Activated CD8-positive, alpha-beta memory T cell treated with anti-CD3 and anti-CD28 coated beads, Interleukin-2, amount 10 ng/mL, durations not matched to agents 7 days and 5 days (primary cell): Measurements from ENCODE around the gene VRK1. TPM values are rescaled to one million over a fixed set of nuclear protein-coding genes. Genes with fewer than 3 reads are reported as not detected.
"Not testable (repeated sequence)": the region's sequence is repeated elsewhere in the genome, so short reads cannot be mapped to it uniquely, and the experiment has no call there.

Source experiments
- ATAC-seq: fragments of 150-1000 bp; cut with Tn5 transposase; one replicate; pipeline ENCODE4 v1.10.0; 2021; ENCODE audit warnings: moderate library complexity
- CTCF ChIA-PET: fragments of 350-600 bp; sonication (Branson Sonifier 250); formaldehyde crosslinking; loops from one replicate; lab custom pipeline; 2021; ENCODE audit warnings: antibody characterized with exemption; lab: Charles Lee
- DNase-seq: peaks from one replicate; pipeline ENCODE4 v3.0.0-alpha.2; 2020
- H3K27ac Mint-ChIP-seq: one replicate; pipeline ENCODE4 v1.8.0; 2021; ENCODE audit warnings: mild to moderate bottlenecking, mixed read lengths
- H3K27me3 Mint-ChIP-seq: one replicate; pipeline ENCODE4 v1.8.0; 2021; ENCODE audit warnings: mixed read lengths
- H3K36me3 Mint-ChIP-seq: one replicate; pipeline ENCODE4 v1.8.0; 2021; ENCODE audit warnings: mild to moderate bottlenecking, mixed read lengths
- H3K4me1 Mint-ChIP-seq: one replicate; pipeline ENCODE4 v1.8.0; 2021; ENCODE audit warnings: mixed read lengths
- H3K4me3 Mint-ChIP-seq: one replicate; pipeline ENCODE4 v1.8.0; 2021; ENCODE audit warnings: mild to moderate bottlenecking, moderate library complexity, mixed read lengths
- H3K9me3 Mint-ChIP-seq: one replicate; pipeline ENCODE4 v1.8.0; 2022; ENCODE audit warnings: low read depth, mixed read lengths
- total RNA-seq, 2 experiments: library from RNA; stranded (reverse); gene quantifications; one replicate each; pipeline ENCODE4 v1.2.3, GENCODE V29; 2021

VRK1 gene
- total RNA-seq, 2 experiments from 2014 or later = 78.1 to 100 TPM

GRCh38 chr14:96883974-96884373 lies 86.8 kb downstream of the VRK1 start:
- ATAC-seq, DNase-seq, H3K9me3 Mint-ChIP-seq, H3K27ac Mint-ChIP-seq, H3K4me3 Mint-ChIP-seq, H3K4me1 Mint-ChIP-seq, CTCF ChIA-PET, H3K27me3 Mint-ChIP-seq: not testable (repeated sequence)
- peaks cover 40% of the 10 kb centered on the region for H3K36me3 Mint-ChIP-seq

GRCh38 chr14:96888158-96888557 lies 91.0 kb downstream of the VRK1 start:
- CTCF ChIA-PET = no interaction called here
- DNase-seq = no peak

DNA sequence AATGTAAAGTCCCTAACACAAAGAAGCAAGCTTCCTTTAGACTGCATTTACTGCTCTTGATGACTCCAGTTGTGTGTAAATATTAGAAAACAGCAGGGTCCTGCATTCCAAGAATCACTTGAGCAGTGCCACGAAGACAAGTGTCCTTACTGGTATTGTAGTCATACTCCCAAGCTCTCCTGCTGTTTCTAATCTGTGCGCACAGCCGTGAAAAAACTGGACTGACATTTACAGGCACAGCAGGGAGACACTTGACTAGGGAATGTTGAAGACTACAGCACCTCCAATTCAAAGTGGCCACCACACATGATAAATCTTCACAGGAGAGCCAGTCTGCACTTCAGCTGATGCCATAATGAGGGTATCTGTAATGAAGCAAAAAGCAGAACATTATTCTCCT lies 91.4 kb downstream of the VRK1 start:
- Mint-ChIP-seq H3K4me3 (no peak overlapping the region), H3K4me1 (no peaks in the 10 kb centered on the region), H3K9me3 (no peaks in the 10 kb centered on the region), H3K27me3 (no peaks in the 10 kb centered on the region), H3K36me3 (peaks cover 13% of the 10 kb centered on the region), H3K27ac (no peak overlapping the region)
- CTCF ChIA-PET = no interaction called here
- ATAC-seq (no peak), DNase-seq (no peak)

More at GRCh38 chr14:96888158-96888557, 91.0 kb downstream of the VRK1 start:
- Mint-ChIP-seq H3K27ac (no peak overlapping the region), H3K27me3 (no peaks in the 10 kb centered on the region), H3K4me3 (no peak overlapping the region), H3K36me3 (peaks cover 13% of the 10 kb centered on the region), H3K4me1 (no peaks in the 10 kb centered on the region), H3K9me3 (no peaks in the 10 kb centered on the region)
- no peak for ATAC-seq

- no peak for DNase-seq
- Mint-ChIP-seq H3K27ac (no peak overlapping the region), H3K4me3 (no peak overlapping the region), H3K36me3 (peaks cover 10% of the 10 kb centered on the region), H3K9me3 (no peaks in the 10 kb centered on the region), H3K27me3 (no peaks in the 10 kb centered on the region), H3K4me1 (no peaks in the 10 kb centered on the region)
- CTCF ChIA-PET = no interaction called here
- ATAC-seq = no peak
These were observed 91.9 kb downstream of the VRK1 start for GRCh38 chr14:96889091-96889490.

- Mint-ChIP-seq H3K36me3 (peaks cover 9% of the 10 kb centered on the region), H3K4me1 (no peaks in the 10 kb centered on the region), H3K27ac (no peak overlapping the region), H3K27me3 (no peaks in the 10 kb centered on the region), H3K4me3 (no peak overlapping the region), H3K9me3 (no peaks in the 10 kb centered on the region)
- CTCF ChIA-PET = no interaction called here
- DNase-seq (no peak), ATAC-seq (no peak)
These were observed 96.9 kb downstream of the VRK1 start for GRCh38 chr14:96893966-96894622.

GRCh38 chr14:96894966-96895365 lies 97.8 kb downstream of the VRK1 start:
- ATAC-seq = no peak
- CTCF ChIA-PET = no interaction called here

DNA sequence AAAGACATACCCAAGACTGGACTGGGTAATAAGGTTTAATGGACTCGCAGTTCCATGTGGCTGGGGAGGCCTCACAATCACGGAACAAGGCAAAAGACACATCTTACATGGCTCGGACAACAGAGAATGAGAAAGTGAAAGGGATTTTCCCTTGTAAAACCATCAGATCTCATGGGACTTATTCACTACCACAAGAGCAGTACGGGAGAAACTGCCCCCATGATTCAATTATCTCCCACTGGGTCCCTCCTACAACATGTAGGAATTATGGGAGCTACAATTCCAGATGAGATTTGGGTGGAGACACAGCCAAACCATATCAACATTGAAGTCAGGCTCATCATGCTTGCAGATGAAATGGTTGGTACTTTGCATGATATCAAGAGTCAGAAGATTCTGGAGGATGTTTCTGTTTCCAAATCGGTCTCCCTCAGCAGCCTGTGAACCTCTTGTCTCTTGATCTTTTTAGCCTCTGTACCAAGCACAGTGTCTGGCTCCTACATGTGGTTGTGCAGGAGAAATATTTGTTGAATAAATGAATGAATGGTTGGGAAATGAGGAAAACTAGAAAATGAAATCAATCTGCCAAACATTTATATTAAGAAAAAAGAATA lies 98.6 kb downstream of the VRK1 start:
- no peak for ATAC-seq
- H3K4me3 Mint-ChIP-seq = no peak overlapping the region
- no peaks in the 10 kb centered on the region for H3K9me3 Mint-ChIP-seq
- no peaks in the 10 kb centered on the region for H3K27me3 Mint-ChIP-seq
- no peaks in the 10 kb centered on the region for H3K4me1 Mint-ChIP-seq
- no peak for DNase-seq
- H3K27ac Mint-ChIP-seq = no peak overlapping the region
- CTCF ChIA-PET = no interaction called here
- H3K36me3 Mint-ChIP-seq = peaks cover 9% of the 10 kb centered on the region

More at GRCh38 chr14:96894966-96895365, 97.8 kb downstream of the VRK1 start:
- H3K4me3 Mint-ChIP-seq = no peak overlapping the region
- no peaks in the 10 kb centered on the region for H3K9me3 Mint-ChIP-seq
- H3K27me3 Mint-ChIP-seq = no peaks in the 10 kb centered on the region
- no peaks in the 10 kb centered on the region for H3K4me1 Mint-ChIP-seq
- no peak overlapping the region for H3K27ac Mint-ChIP-seq
- H3K36me3 Mint-ChIP-seq = peaks cover 9% of the 10 kb centered on the region
- DNase-seq = no peak

DNA sequence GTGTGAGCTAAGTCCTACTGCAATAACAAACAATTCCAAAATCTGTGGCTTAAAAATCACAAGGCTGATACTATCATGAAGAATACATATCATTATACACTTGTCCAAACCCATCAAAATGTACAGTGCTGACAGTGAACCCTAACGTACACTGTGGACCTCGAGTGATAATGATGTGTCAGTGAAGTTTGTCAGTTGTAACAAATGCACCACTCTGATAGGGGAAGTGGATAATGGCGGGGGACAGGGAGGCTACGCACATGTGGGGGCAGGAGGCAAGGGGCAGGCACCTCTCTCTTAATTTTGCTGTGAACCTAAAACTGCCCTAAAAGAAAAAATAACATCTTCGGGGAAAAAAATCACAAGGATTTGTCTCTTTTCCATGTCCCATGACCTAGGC lies 100.0 kb downstream of the VRK1 start:
- no peak overlapping the region for H3K27ac Mint-ChIP-seq
- H3K27me3 Mint-ChIP-seq = no peaks in the 10 kb centered on the region
- CTCF ChIA-PET = no interaction called here
- no peak for ATAC-seq
- DNase-seq = no peak
- no peak overlapping the region for H3K4me3 Mint-ChIP-seq
- no peaks in the 10 kb centered on the region for H3K9me3 Mint-ChIP-seq
- peaks cover 9% of the 10 kb centered on the region for H3K36me3 Mint-ChIP-seq
- no peaks in the 10 kb centered on the region for H3K4me1 Mint-ChIP-seq

- Mint-ChIP-seq H3K4me1 (no peaks in the 10 kb centered on the region), H3K27me3 (no peaks in the 10 kb centered on the region), H3K9me3 (no peaks in the 10 kb centered on the region), H3K4me3 (no peak overlapping the region), H3K36me3 (peaks cover 5% of the 10 kb centered on the region), H3K27ac (no peak overlapping the region)
- no peak for ATAC-seq
- no peak for DNase-seq
- CTCF ChIA-PET = no interaction called here
These were observed 104.0 kb downstream of the VRK1 start for GRCh38 chr14:96901227-96901626.

DNA sequence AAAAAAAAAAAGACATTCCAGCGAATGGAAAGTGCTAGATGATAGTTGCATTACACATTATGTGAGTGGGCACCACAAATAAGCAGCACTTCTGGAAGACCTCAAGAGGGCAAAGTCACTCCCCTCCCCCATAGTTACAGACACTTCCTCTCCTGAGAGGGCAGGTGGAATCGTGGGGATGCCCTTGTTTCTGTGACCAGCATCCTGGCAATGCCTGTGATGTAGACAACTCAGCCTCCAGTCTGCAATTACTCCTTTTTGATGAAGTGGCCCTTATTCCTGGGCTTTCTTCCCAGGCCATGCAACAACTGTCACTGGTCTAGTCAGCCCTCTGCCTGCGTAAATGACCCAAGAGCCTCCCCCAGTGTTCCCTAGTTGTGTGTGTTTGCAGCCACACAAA lies 104.8 kb downstream of the VRK1 start:
- no peak for ATAC-seq
- H3K36me3 Mint-ChIP-seq = peaks cover 3% of the 10 kb centered on the region
- H3K27me3 Mint-ChIP-seq = no peaks in the 10 kb centered on the region

GRCh38 chr14:96903444-96904023 lies 106.4 kb downstream of the VRK1 start:
- H3K4me3 Mint-ChIP-seq = no peak overlapping the region
- peaks cover 8% of the 10 kb centered on the region for H3K36me3 Mint-ChIP-seq
- no peak overlapping the region for H3K27ac Mint-ChIP-seq
- no peaks in the 10 kb centered on the region for H3K27me3 Mint-ChIP-seq
- DNase-seq = no peak
- no peak for ATAC-seq
- H3K9me3 Mint-ChIP-seq = no peaks in the 10 kb centered on the region
- CTCF ChIA-PET = no interaction called here
- H3K4me1 Mint-ChIP-seq = no peaks in the 10 kb centered on the region

More for the DNA sequence above, 104.8 kb downstream of the VRK1 start:
- H3K4me3 Mint-ChIP-seq = no peak overlapping the region
- H3K27ac Mint-ChIP-seq = no peak overlapping the region
- H3K9me3 Mint-ChIP-seq = no peaks in the 10 kb centered on the region
- DNase-seq = no peak
- H3K4me1 Mint-ChIP-seq = no peaks in the 10 kb centered on the region
- CTCF ChIA-PET = no interaction called here

DNA sequence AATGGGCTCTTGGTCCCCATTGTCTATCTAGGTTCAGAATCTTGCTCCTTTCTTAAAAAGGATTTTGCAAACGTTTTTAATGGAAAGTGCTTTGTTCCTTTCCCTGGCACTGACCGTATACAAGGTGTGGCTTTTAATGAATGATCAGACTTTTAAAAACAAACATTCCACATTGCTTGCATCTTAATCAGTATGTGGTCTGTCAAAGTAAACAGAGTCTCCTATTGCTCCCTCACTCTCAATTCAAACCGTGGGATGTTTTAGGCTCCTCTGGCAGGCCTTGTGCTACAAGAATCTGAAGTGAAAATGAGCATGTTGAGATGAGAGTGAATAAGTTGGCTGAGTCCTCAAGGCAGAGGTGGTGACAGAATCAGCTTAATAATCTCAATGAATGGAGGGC lies 107.0 kb downstream of the VRK1 start:
- DNase-seq (no peak), ATAC-seq (no peak)
- H3K9me3 Mint-ChIP-seq = no peaks in the 10 kb centered on the region
- no peak overlapping the region for H3K4me3 Mint-ChIP-seq
- H3K36me3 Mint-ChIP-seq = peaks cover 11% of the 10 kb centered on the region
- H3K4me1 Mint-ChIP-seq = no peaks in the 10 kb centered on the region
- no peaks in the 10 kb centered on the region for H3K27me3 Mint-ChIP-seq
- H3K27ac Mint-ChIP-seq = no peak overlapping the region
- CTCF ChIA-PET = no interaction called here

- no peaks in the 10 kb centered on the region for H3K4me1 Mint-ChIP-seq
- H3K27ac Mint-ChIP-seq = no peak overlapping the region
- no peak for ATAC-seq
- H3K4me3 Mint-ChIP-seq = no peak overlapping the region
- peaks cover 9% of the 10 kb centered on the region for H3K9me3 Mint-ChIP-seq
- CTCF ChIA-PET = no interaction called here
- no peaks in the 10 kb centered on the region for H3K27me3 Mint-ChIP-seq
- no peak for DNase-seq
- peaks cover 19% of the 10 kb centered on the region for H3K36me3 Mint-ChIP-seq
These were observed 107.9 kb downstream of the VRK1 start for GRCh38 chr14:96905065-96905464.

GRCh38 chr14:96905825-96906224 lies 108.6 kb downstream of the VRK1 start:
- H3K36me3 Mint-ChIP-seq = peaks cover 21% of the 10 kb centered on the region
- DNase-seq = no peak
- no peaks in the 10 kb centered on the region for H3K4me1 Mint-ChIP-seq
- H3K9me3 Mint-ChIP-seq = peaks cover 12% of the 10 kb centered on the region
- ATAC-seq = no peak
- CTCF ChIA-PET = no interaction called here
- H3K27ac Mint-ChIP-seq = no peak overlapping the region
- no peak overlapping the region for H3K4me3 Mint-ChIP-seq
- no peaks in the 10 kb centered on the region for H3K27me3 Mint-ChIP-seq
